Large intestine (tissue), 3 donors: ENCODE data around the gene LRMDA. TPM values are rescaled to one million over a fixed set of nuclear protein-coding genes. Genes with fewer than 3 reads are reported as not detected.

ENCODE experiments used
- DNase-seq, 2 donors: peaks; one replicate each; pipeline versions ENCODE4 v3.0.0 to v3.0.0-alpha.2; 2013
- H3K27ac ChIP-seq: one replicate; pipeline ENCODE4 v1.5.1; 2013; ENCODE audit warnings: low read length
- H3K27me3 ChIP-seq: 2 replicates; pipeline ENCODE4 v1.6.1; 2013; ENCODE audit warnings: low read length; ENCODE audit not compliant: control insufficient read depth, insufficient read depth
- H3K36me3 ChIP-seq: 2 replicates; pipeline ENCODE4 v1.6.1; 2013; ENCODE audit warnings: low read length; ENCODE audit not compliant: control insufficient read depth, insufficient read depth
- H3K4me1 ChIP-seq: one replicate; pipeline ENCODE4 v1.6.1; 2013; ENCODE audit warnings: low read length; ENCODE audit not compliant: control insufficient read depth, insufficient read depth
- H3K4me3 ChIP-seq: one replicate; pipeline ENCODE4 v1.5.1; 2013; ENCODE audit warnings: low read length
- H3K9me3 ChIP-seq: one replicate; pipeline ENCODE4 v1.6.1; 2013; ENCODE audit warnings: mild to moderate bottlenecking, low read depth, low read length, moderate library complexity; ENCODE audit not compliant: control insufficient read depth
- WGBS: methylation state at CpG from one replicate; pipeline ENCODE4 v1.1.5; 2013; ENCODE audit warnings: low lambda C conversion rate; ENCODE audit not compliant: insufficient coverage; 5-methylcytosine and 5-hydroxymethylcytosine counted together
- polyA plus RNA-seq: library from polyadenylated mRNA; unstranded; fragments of 120-200 nt; gene quantifications from one replicate; pipeline ENCODE4 v1.2.1, GENCODE V29; 2013

LRMDA gene
- polyA plus RNA-seq, 1 donor = 5.3 TPM

DNA sequence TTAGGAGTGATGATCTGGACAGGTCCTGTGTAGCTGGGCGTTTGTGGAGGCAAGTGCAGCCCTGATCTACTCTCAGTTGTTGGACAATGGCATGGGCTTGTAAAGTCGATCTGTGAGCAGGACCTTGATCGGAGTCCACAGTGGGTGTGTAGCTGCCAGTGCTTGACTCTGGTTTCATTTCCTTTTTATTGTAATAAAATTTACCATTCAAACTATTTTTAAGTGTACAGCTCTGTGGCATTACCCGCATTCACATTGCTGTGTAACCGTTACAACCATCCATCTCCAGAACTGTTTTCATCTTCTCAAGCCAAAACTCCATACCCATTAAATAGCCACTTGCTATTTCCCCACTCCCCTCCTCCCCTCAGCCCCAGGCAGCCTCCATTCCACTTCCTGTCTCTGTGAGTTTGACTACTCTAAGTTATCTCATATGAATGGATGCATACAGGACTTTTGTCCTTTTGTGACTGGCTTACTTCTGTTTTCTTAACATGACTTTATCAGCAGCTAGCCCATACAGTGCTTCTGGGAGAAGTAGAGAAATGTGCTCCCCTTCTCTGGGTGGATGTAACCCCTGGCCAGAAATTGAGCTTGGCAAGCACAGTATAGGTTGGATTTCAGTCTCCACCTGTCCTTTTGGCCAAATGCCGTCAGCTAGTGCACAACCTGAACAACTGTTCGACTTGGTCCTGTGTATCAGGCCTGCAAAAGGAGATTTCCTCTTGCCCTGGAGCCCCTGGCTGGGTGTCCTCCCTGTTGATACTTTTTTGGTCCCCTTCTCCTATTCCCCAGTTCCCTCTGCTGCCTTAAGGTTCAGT lies 180.0 kb downstream of the LRMDA start:
- Histone ChIP-seq H3K4me1 (peaks cover 41% of the 10 kb centered on the region), H3K4me3 (no peak overlapping the region), H3K9me3 (no peaks in the 10 kb centered on the region), H3K27me3 (no peaks in the 10 kb centered on the region), H3K27ac (peak overlapping the region; percentile 11), H3K36me3 (no peaks in the 10 kb centered on the region)
- peak in 1 of 2 donors; percentile 76 for DNase-seq
- WGBS = 79% methylated on average over 2 of the region's 7 CpGs

DNA sequence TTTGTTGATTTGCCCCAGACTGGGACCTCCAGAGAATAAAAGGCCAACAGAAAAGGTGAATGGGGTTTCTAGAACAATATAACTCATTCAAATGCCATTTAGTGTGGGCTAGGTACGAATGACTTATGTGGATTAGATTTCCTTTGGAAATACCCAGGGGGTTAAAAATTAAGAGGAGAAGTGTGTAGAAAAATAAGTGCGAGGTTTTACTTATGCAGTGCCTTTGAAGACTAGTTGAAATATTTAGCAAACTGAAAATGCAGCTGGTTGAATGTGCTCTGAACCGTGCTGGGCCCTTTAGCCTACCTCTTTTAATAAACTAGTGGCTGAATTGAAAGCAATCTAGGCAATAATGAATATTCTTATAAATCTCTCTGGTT lies 180.6 kb downstream of the LRMDA start:
- H3K36me3 ChIP-seq = no peaks in the 10 kb centered on the region
- peak overlapping the region; percentile 11 for H3K27ac ChIP-seq
- no peak overlapping the region for H3K4me3 ChIP-seq
- H3K27me3 ChIP-seq = no peaks in the 10 kb centered on the region
- DNase-seq = no peak
- 100% methylated on average over 1 of the region's 3 CpGs for WGBS
- H3K9me3 ChIP-seq = no peaks in the 10 kb centered on the region
- peaks cover 37% of the 10 kb centered on the region for H3K4me1 ChIP-seq

DNA sequence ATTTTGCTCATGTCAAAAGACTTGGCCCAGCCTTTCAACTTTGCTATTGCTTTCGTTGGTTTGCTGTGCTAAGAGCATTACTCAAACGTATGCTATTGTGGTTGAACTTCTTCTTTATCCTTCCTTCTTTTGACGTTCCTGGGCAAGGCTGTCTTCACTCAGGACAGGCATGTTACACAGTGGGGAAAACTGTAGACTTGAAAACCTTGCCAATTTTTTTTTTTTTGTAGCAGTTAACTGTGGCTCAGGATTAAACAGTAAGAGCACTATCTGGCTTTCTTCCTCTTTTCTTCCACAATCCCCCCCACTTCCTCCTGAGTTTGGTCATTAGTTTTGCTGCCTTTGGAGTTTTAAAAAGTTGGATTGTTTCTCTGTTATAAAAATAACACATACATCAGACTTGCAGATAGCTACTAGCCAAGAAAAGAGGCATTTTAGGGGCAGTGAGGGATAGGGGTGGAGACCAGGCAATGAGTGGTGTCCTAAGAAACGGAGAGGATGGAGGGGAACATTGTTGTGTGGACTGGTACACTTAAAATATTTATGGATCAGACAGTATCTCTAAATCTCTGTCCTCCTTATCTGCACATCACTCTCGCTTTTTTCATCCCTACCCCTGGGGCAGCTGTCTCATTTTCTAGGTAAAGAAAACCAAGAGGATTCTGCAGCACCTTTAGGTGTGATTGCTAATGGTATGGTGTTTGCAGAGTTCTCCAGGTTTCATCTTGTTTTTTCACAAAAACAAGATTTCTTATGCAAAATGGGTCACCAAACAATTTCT lies 181.7 kb downstream of the LRMDA start:
- H3K4me3 ChIP-seq = no peak overlapping the region
- WGBS = 43% methylated on average over 2 of the region's 5 CpGs
- H3K9me3 ChIP-seq = no peaks in the 10 kb centered on the region
- H3K27me3 ChIP-seq = no peaks in the 10 kb centered on the region
- H3K4me1 ChIP-seq = peaks cover 37% of the 10 kb centered on the region
- H3K27ac ChIP-seq = peak overlapping the region; percentile 66
- peak in 1 of 2 donors; percentile 31 for DNase-seq
- H3K36me3 ChIP-seq = no peaks in the 10 kb centered on the region

DNA sequence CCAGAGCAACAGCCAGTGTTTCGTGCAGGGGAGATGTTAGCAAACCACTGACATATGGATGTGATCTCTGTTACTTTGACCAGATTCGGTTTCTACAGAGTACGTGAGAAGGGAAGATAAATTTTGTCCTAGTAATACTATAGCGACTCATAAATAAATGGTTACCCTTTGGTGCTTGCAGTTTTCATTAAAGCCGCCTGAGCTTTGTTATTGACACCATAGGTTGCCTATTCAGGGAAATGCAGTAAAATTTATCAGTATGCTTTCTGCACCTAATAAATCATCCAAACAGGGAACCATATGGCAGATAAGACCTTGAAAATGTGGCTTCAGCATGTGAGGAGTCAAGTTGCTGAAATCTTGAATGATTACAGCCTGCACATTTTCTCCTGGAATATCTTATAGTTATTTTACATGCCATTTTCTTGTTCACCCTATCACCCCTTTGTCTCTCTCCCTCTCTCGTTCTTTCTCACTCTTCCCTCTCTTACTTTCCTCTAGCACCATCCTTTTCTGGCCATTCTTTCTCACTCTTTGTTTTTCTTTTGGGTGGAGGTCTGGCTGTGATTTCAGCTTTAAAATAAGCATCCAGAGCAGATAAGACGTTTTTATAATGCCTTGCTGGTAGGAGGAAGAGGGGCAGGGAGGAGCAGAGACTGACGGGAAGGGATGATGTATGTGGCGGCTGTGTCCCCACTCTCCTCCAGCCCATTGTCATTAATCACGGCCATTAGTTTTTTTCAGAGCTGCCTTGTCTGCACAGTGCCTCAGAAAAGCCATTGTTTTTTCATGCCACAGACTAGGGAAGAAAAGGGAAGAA lies 182.5 kb downstream of the LRMDA start:
- no peaks in the 10 kb centered on the region for H3K27me3 ChIP-seq
- H3K4me1 ChIP-seq = peaks cover 37% of the 10 kb centered on the region
- WGBS = 20% methylated on average over 2 of the region's 10 CpGs
- H3K9me3 ChIP-seq = no peaks in the 10 kb centered on the region
- peak; percentile 44 to 73 for DNase-seq
- H3K36me3 ChIP-seq = no peaks in the 10 kb centered on the region
- H3K27ac ChIP-seq = peak overlapping the region; percentile 66
- H3K4me3 ChIP-seq = no peak overlapping the region

DNA sequence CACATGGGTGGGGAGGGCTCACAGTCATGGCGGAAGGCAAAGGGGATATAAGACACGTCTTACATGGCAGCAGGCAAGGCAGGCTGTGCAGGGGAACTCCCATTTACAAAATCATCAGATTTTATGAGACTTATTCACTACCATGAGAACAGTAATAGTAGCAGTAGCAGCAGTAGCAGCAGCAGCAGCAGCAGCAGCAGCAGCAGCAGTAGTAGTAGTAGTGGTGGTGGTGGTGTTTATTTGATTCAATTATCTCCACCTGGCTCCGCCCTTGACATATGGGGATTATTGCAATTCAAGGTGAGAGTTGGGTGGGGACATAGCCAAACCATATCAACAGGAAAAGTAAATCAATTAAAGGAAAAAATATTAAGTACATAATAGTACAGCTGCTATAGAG lies 184.7 kb downstream of the LRMDA start:
- no CpG with 5 or more reads among the region's 3 CpGs for WGBS
- Histone ChIP-seq H3K27me3 (no peaks in the 10 kb centered on the region), H3K9me3 (no peaks in the 10 kb centered on the region), H3K36me3 (no peaks in the 10 kb centered on the region), H3K27ac (no peak overlapping the region), H3K4me3 (no peak overlapping the region), H3K4me1 (peaks cover 35% of the 10 kb centered on the region)
- DNase-seq = no peak

DNA sequence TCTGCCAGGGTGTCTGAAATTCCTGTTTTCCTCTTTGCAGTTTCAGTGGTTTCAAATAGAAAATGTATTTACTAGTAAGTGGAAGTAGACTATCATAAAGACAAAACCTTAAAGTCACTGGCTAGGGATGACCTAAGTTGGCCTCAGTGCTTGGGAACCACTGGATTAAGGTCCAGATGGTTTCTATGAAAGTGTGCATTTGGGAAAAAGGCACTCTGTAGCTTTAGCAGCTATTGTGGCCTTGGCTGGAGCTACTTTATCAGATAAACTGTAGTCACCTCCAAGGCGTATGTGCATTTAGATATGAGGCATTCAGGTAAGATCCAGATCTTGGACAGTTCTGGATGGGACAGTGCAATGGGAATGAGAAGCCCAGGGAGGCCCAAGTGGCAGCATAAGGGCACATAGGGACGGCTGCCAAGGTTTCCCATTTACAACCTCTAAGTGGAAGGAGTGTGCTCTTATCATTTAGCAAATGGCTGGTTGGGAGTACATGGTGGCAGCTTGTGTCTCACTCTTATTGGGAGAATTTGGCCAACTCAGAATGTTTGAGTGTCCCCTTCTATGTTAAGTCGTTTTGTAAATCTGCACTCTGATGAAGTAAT lies 185.6 kb downstream of the LRMDA start:
- no peak for DNase-seq
- 67% methylated on average over 1 of the region's 3 CpGs for WGBS
- H3K9me3 ChIP-seq = no peaks in the 10 kb centered on the region
- peaks cover 27% of the 10 kb centered on the region for H3K4me1 ChIP-seq
- H3K27ac ChIP-seq = no peak overlapping the region
- no peaks in the 10 kb centered on the region for H3K36me3 ChIP-seq
- no peaks in the 10 kb centered on the region for H3K27me3 ChIP-seq
- no peak overlapping the region for H3K4me3 ChIP-seq

DNA sequence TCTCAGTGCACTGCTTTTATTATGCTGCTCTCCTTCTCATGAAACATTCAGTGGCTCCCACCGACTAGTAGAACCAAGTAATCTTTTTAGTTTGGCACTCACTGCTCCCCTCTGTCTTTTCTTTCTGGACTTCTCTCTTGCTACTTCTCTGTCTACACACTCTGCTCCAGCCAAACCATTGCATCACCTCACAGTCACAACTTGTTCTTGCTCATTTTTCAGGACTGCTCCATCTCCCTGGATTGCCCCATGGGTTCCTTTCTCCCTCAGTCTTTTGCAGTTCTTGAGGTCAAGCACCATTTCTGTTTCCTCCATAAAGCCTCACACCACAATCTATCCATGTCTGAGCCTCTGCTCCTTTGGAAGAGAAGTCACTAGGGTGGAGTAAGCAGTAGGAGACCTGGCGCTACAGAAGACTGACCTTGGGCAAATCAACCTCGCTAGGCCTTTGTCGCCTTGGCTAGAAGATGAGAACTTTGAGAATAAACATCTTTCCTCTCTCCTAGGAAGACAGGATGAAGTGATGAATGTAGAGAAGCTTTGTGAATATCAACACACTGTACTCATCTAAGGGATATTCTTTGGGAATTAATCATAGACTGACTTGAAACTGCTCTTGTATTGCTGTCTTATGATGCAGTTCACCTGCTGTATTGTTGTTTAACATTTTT lies 186.2 kb downstream of the LRMDA start:
- WGBS = 86% methylated on average over 1 of the region's 4 CpGs
- Histone ChIP-seq H3K9me3 (no peaks in the 10 kb centered on the region), H3K4me3 (no peak overlapping the region), H3K27me3 (no peaks in the 10 kb centered on the region), H3K27ac (no peak overlapping the region), H3K4me1 (peaks cover 25% of the 10 kb centered on the region), H3K36me3 (no peaks in the 10 kb centered on the region)
- no peak for DNase-seq

DNA sequence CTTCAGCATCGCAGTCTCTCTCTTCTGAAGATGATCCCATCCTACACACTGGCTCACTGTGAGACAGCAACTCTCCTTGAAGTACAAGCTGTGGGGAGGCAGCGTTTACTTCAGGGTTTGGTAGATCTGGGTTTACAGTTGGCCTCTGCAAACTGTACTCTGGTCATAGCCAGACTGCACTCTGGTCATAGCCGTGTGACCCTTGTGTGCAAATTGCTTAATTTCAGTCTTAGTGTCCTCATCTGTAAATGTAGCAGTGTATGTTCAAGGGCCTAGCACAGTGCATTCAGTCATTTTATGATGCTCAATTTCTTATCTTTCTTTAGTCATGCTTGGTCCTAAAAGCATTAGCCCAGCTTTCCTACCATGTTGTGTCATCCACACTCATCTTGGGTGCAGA lies 188.2 kb downstream of the LRMDA start:
- Histone ChIP-seq H3K9me3 (no peaks in the 10 kb centered on the region), H3K4me1 (peaks cover 7% of the 10 kb centered on the region), H3K36me3 (no peaks in the 10 kb centered on the region), H3K4me3 (no peak overlapping the region), H3K27me3 (no peaks in the 10 kb centered on the region), H3K27ac (peak overlapping the region; percentile 34)
- DNase-seq = peak; percentile 33 to 45
- WGBS = no CpG with 5 or more reads among the region's 3 CpGs

DNA sequence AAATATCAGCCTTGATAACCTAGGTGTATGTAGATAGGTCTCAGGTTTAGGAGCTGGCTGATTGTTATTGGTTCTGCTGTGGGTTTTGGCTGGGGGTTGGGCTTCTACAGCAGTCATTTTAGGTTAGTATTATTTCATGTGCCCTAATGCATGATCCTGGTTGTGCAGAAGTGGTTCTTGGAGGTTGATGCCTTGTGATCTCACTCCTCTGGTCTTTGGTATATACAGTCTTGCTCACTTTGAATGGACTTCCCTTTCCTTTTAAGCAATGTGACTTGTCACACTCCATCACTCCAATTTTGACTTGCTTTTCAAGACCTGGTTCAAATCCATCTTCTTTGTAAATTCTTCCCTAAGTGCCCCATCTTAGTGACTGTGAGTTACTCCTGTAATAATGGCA lies 188.9 kb downstream of the LRMDA start:
- Histone ChIP-seq H3K27me3 (no peaks in the 10 kb centered on the region), H3K4me1 (peaks cover 3% of the 10 kb centered on the region), H3K9me3 (no peaks in the 10 kb centered on the region), H3K4me3 (no peak overlapping the region), H3K36me3 (no peaks in the 10 kb centered on the region), H3K27ac (no peak overlapping the region)
- DNase-seq = no peak
